ENCODE data around the gene PRDX3.

PRDX3 gene

DNA sequence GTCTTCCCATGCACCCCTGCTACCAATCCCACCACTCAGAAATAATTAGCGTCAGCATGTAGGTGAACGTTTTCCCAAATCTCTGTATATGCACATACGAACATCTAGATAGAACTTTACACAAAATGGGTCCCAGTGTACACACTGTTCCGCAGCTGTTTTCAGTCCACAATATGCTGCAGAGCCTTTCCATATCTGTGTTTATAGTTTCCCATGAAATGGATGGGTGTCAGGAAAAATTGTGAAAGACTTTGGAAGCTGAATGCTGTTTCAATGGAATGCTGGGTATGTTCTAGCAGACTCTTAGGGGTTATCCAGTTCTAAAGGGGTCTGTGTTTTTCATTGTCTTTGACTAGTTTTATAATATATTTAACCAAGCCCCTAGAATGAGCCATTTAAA is 42.6 kb upstream of the PRDX3 start:
- no peaks in the 10 kb centered on the region for H3K27me3 ChIP-seq
- H3K4me3 ChIP-seq (ENCODE audit: low read depth, low read length) = no peak overlapping the region
- TF ChIP-seq, protein P1, sequence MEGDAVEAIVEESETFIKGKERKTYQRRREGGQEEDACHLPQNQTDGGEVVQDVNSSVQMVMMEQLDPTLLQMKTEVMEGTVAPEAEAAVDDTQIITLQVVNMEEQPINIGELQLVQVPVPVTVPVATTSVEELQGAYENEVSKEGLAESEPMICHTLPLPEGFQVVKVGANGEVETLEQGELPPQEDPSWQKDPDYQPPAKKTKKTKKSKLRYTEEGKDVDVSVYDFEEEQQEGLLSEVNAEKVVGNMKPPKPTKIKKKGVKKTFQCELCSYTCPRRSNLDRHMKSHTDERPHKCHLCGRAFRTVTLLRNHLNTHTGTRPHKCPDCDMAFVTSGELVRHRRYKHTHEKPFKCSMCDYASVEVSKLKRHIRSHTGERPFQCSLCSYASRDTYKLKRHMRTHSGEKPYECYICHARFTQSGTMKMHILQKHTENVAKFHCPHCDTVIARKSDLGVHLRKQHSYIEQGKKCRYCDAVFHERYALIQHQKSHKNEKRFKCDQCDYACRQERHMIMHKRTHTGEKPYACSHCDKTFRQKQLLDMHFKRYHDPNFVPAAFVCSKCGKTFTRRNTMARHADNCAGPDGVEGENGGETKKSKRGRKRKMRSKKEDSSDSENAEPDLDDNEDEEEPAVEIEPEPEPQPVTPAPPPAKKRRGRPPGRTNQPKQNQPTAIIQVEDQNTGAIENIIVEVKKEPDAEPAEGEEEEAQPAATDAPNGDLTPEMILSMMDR (IDR thresholded peaks at IDR 0.05; ENCODE audit: low read depth, low read length) = no peak
- H3K4me1 ChIP-seq = peaks cover 14% of the 10 kb centered on the region
- H3K36me3 ChIP-seq = no peaks in the 10 kb centered on the region
- no peaks in the 10 kb centered on the region for H3K9me3 ChIP-seq
- DNase-seq = no peak

DNA sequence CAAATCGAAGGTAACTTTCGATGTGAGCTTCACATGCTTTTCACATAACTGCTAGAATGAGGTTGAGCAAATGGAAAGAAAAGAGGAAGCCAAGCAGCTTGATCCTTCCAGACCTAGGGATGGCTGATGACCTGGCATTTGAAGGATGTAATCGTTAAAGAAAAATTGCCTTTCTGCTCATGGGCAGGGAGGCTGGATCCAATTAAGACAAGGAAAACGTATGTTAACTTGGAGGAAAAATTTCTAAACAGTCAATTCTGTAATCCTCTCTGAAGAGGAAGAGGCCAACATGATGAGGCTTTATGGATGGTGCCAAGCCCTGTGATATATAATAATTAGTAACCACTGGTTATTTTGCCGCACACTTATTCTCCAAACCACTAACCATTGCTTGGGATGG is 41.3 kb upstream of the PRDX3 start:
- Histone ChIP-seq H3K9me3 (no peaks in the 10 kb centered on the region), H3K27me3 (no peaks in the 10 kb centered on the region), H3K4me1 (peaks cover 14% of the 10 kb centered on the region), H3K36me3 (no peaks in the 10 kb centered on the region), H3K4me3 (ENCODE audit: low read depth, low read length) (no peak overlapping the region)
- no peak for DNase-seq
- TF ChIP-seq, protein P1 (IDR thresholded peaks at IDR 0.05; ENCODE audit: low read depth, low read length) = no peak

DNA sequence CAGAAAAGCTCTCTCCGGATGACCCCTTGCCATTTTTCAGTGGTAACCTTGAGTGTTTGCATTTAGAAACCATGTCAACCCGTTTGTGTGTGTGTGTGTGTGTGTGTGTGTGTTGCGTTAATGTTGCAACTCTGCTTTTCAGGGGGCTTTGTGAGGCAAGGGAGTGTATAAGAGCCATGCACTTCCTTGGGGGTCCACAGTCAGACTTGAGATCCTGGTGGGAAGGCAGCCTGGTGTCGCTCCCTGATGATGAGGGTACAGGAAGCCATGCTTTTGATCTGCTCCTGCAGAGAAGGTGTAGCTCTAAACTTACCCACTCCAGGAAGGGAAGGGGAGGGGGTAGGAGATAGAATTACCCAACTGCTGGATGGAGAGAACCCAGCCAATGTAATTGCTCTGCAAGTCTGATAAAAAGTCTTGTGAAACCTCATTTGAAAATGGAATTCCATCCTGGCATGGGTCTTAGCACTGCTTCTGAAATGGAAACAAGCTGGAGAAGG is 39.4 kb upstream of the PRDX3 start:
- H3K36me3 ChIP-seq = no peaks in the 10 kb centered on the region
- H3K27me3 ChIP-seq = no peaks in the 10 kb centered on the region
- no peaks in the 10 kb centered on the region for H3K9me3 ChIP-seq
- peaks cover 12% of the 10 kb centered on the region for H3K4me1 ChIP-seq
- DNase-seq = no peak
- TF ChIP-seq, protein P1 (IDR thresholded peaks at IDR 0.05; ENCODE audit: low read depth, low read length) = no peak
- H3K4me3 ChIP-seq (ENCODE audit: low read depth, low read length) = no peak overlapping the region

DNA sequence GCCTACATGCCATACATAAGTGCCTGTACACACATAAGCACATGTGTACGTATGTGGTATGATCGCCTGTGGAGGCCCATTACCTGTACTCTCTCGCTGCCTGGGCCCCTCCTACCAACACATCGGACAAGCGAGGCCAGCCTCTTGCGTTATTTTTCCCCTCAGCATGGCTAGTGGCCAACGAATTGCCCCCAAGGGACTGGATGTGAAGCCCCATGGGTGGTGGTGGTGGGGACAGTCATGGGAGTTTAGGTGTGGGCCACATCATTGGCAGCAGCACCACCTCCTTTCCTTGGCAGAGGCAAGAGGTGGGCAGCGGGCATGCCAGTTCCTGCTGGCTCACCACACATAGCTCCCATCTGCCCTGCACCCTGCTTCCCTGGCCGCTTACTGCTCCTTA is 38.8 kb upstream of the PRDX3 start:
- H3K4me3 ChIP-seq (ENCODE audit: low read depth, low read length) = no peak overlapping the region
- H3K9me3 ChIP-seq = no peaks in the 10 kb centered on the region
- H3K36me3 ChIP-seq = no peaks in the 10 kb centered on the region
- DNase-seq = no peak
- TF ChIP-seq, protein P1 (IDR thresholded peaks at IDR 0.05; ENCODE audit: low read depth, low read length) = no peak
- H3K4me1 ChIP-seq = peaks cover 10% of the 10 kb centered on the region
- no peaks in the 10 kb centered on the region for H3K27me3 ChIP-seq

DNA sequence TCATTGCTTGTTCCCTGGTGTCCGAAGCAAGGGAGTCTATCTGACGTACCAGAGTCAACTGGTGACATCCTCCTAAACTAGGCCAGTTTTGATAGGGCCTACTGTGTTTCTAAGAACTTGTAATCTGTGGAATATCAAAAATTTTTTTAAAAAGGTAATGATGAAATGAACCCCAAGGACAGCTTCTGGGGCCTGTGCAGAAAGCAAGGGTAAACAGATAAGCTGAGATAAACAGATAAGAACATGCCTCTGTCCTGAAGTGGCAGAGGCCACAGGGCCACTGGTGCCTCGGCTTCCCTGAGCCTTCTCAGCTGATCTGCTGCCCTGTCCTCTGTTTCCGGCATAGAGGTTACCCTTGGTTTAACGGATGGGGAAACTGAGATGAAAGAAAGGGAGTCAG is 37.5 kb upstream of the PRDX3 start:
- H3K9me3 ChIP-seq = no peaks in the 10 kb centered on the region
- no peaks in the 10 kb centered on the region for H3K27me3 ChIP-seq
- TF ChIP-seq, protein P1 (IDR thresholded peaks at IDR 0.05; ENCODE audit: low read depth, low read length) = no peak
- no peak overlapping the region for H3K4me3 ChIP-seq (ENCODE audit: low read depth, low read length)
- H3K36me3 ChIP-seq = no peaks in the 10 kb centered on the region
- peaks cover 12% of the 10 kb centered on the region for H3K4me1 ChIP-seq
- no peak for DNase-seq

DNA sequence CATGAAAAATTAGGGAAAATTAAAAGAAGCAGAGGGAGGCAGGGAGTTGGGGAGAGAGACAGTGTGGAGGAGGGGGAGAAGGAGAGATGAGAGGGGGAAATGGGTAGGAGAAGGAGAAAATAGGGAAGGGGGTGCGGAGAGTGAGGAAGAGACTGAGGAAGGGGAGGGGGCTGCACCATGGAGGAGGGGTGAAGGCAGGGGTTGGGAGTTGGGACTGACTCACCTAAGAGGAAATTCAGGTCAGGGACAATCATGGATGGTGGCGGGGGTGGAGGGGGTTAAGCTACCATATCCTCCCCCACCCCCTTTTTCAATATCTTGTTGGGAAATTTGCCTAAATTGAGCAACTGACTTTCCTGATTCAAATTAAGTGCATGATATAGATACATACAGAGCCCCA is 36.8 kb upstream of the PRDX3 start:
- Histone ChIP-seq H3K4me1 (peaks cover 12% of the 10 kb centered on the region), H3K9me3 (no peaks in the 10 kb centered on the region), H3K27me3 (no peaks in the 10 kb centered on the region), H3K36me3 (no peaks in the 10 kb centered on the region), H3K4me3 (ENCODE audit: low read depth, low read length) (no peak overlapping the region)
- DNase-seq = no peak
- TF ChIP-seq, protein P1 (IDR thresholded peaks at IDR 0.05; ENCODE audit: low read depth, low read length) = no peak
